Upper lobe of right lung (tissue), 1 donor: ENCODE results near the gene ZNF385B. TPM values are rescaled to one million over a fixed set of nuclear protein-coding genes. Genes with fewer than 3 reads are reported as not detected.

Experiments used
- ATAC-seq: fragments of 200-7000 bp; cut with Tn5 transposase; one replicate; pipeline ENCODE4 v1.9.1; 2020; ENCODE audit warnings: mild to moderate bottlenecking, moderate library complexity
- DNase-seq: peaks from one replicate; pipeline ENCODE4 v3.0.0-alpha.2; 2020
- H3K27ac ChIP-seq: fragments of 200-600 bp; one replicate; pipeline ENCODE4 v1.8.0; 2022
- H3K27me3 ChIP-seq: fragments of 200-600 bp; one replicate; pipeline ENCODE4 v1.8.0; 2022; ENCODE audit warnings: mild to moderate bottlenecking
- H3K36me3 ChIP-seq: fragments of 200-600 bp; one replicate; pipeline ENCODE4 v1.8.0; 2022
- H3K4me1 ChIP-seq: fragments of 200-600 bp; one replicate; pipeline ENCODE4 v1.8.0; 2022
- H3K4me3 ChIP-seq: fragments of 200-600 bp; one replicate; pipeline ENCODE4 v1.8.0; 2022; ENCODE audit warnings: mild to moderate bottlenecking
- H3K9me3 ChIP-seq: fragments of 200-600 bp; one replicate; pipeline ENCODE4 v1.8.0; 2022
- CTCF ChIP-seq: fragments of 200-600 bp; IDR thresholded peaks from one replicate; pipeline ENCODE4 v1.8.0; 2022; ENCODE audit warnings: antibody characterized with exemption
- intact Hi-C: fragments of 100-400 bp; cut with DNase I; formaldehyde crosslinking; loops from one replicate; pipeline ENCODE4 v1.11.0; 2022
- total RNA-seq: library from RNA; stranded (reverse); fragmentation: NEBNext Ultra II Directional; extraction: Animal tissue kit (Norgen Biotek cat#: 25700); gene quantifications from one replicate; pipeline ENCODE4 v1.2.1, GENCODE V29; 2021
- donor health status: DM: no; HTN: yes; CAD: no; lungs with severe emphysema.

Gene ZNF385B
- total RNA-seq, 1 donor from 2014 or later: 62.3 TPM

- no peaks in the 10 kb centered on the region for H3K9me3 ChIP-seq
- H3K4me1 ChIP-seq: no peaks in the 10 kb centered on the region
- no peak overlapping the region for H3K4me3 ChIP-seq
- H3K36me3 ChIP-seq: no peaks in the 10 kb centered on the region
- TF ChIP-seq CTCF: no peak
- ATAC-seq: no peak
- no peak overlapping the region for H3K27ac ChIP-seq
- no peak for DNase-seq
- H3K27me3 ChIP-seq: no peaks in the 10 kb centered on the region
- intact Hi-C loops: no loop called here
Measured at GRCh38 chr2:179454443-179455171, 406.8 kb downstream of the ZNF385B start.

GRCh38 chr2:179449010-179449409 lies 412.4 kb downstream of the ZNF385B start:
- H3K36me3 ChIP-seq: no peaks in the 10 kb centered on the region
- no peak overlapping the region for H3K4me3 ChIP-seq
- no peak for TF ChIP-seq CTCF
- no peaks in the 10 kb centered on the region for H3K4me1 ChIP-seq
- intact Hi-C loops: no loop called here
- DNase-seq (no peak), ATAC-seq (no peak)
- H3K9me3 ChIP-seq: no peaks in the 10 kb centered on the region
- no peaks in the 10 kb centered on the region for H3K27me3 ChIP-seq
- H3K27ac ChIP-seq: no peak overlapping the region

GRCh38 chr2:179447839-179448447 lies 413.5 kb downstream of the ZNF385B start:
- DNase-seq (no peak), ATAC-seq (no peak)
- Histone ChIP-seq H3K9me3 (no peaks in the 10 kb centered on the region), H3K4me3 (no peak overlapping the region), H3K4me1 (no peaks in the 10 kb centered on the region), H3K27ac (no peak overlapping the region), H3K27me3 (no peaks in the 10 kb centered on the region), H3K36me3 (no peaks in the 10 kb centered on the region)
- intact Hi-C loops: no loop called here
- no peak for TF ChIP-seq CTCF

- intact Hi-C loops: no loop called here
- H3K4me3 ChIP-seq: no peak overlapping the region
- no peaks in the 10 kb centered on the region for H3K36me3 ChIP-seq
- TF ChIP-seq CTCF: no peak
- no peak for DNase-seq
- H3K27me3 ChIP-seq: no peaks in the 10 kb centered on the region
- H3K4me1 ChIP-seq: no peaks in the 10 kb centered on the region
- no peak for ATAC-seq
- no peaks in the 10 kb centered on the region for H3K9me3 ChIP-seq
- H3K27ac ChIP-seq: no peak overlapping the region
Measured at GRCh38 chr2:179447421-179447820, 414.0 kb downstream of the ZNF385B start.

GRCh38 chr2:179446476-179447141 lies 414.8 kb downstream of the ZNF385B start:
- ATAC-seq (no peak), DNase-seq (no peak)
- Histone ChIP-seq H3K4me3 (no peak overlapping the region), H3K27ac (no peak overlapping the region), H3K36me3 (no peaks in the 10 kb centered on the region), H3K27me3 (no peaks in the 10 kb centered on the region), H3K4me1 (no peaks in the 10 kb centered on the region), H3K9me3 (no peaks in the 10 kb centered on the region)
- TF ChIP-seq CTCF: no peak
- intact Hi-C loops: no loop called here
